HG02571 (cell line): ENCODE results near the gene ZNF558.
A peak's percentile ranks its signal among the peaks of the same experiment; 100 is the strongest.

ENCODE experiments used
- ATAC-seq: cut with Tn5 transposase; IDR thresholded peaks from one replicate; pipeline ENCODE4 v1.9.1; 2021; ENCODE audit warnings: mild to moderate bottlenecking, moderate library complexity; ENCODE audit not compliant: unreplicated experiment

ZNF558 gene

DNA sequence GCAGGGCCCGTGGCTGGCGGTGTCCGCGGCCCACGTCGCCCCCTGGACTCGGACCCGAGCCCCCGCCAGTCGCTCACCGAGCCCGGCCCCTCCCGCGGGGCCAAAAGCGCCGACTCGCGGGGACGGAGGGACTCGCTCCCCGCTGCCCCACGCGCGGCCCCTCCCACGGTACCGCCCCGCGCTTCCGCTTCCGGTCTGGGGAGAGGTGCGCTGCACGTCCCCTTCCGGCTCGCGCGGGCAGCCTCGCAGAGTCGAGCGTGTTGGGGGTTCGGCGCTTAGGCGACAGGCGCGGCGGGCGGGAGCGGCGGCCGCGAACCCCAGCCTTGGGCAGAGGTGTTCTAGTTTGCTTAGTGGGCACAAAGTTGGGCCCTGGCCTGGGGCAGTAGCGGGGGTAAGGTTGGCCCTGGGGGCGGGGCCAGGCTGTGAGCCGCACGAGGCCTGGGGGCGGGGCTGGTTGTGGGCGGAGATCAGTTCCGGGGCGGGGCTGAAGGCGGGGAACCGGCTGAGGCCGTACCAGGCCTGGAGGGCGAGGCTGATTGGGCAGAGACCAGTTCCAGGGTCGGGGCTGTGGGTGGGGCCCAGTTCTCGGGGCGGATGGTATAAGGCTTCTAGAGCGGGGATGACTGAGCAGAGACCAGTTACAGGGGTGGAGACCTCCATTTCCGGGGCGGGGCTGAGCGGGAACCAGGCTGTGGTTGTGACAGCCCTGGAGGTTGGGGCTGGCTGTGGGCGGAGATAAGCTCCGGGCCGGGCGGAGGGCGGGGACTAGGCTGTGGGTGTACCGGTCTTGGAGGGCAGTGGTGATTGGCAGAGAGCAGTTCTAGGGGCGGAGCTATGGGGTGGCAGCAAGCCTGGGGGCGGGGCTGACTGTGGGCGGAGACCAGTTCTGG, at the start of gene ZNF558, which contains the start of gene MBD3L1:
ZNF558 (minus strand) TSS at position 173 of the 890 bp plus-strand sequence. CDS start 9,645 bp downstream, outside the sequence.
MBD3L1 (plus strand) TSS at position 246 of the 890 bp plus-strand sequence. CDS start 10,302 bp downstream, outside the sequence.
- ATAC-seq = peak; percentile 83

DNA sequence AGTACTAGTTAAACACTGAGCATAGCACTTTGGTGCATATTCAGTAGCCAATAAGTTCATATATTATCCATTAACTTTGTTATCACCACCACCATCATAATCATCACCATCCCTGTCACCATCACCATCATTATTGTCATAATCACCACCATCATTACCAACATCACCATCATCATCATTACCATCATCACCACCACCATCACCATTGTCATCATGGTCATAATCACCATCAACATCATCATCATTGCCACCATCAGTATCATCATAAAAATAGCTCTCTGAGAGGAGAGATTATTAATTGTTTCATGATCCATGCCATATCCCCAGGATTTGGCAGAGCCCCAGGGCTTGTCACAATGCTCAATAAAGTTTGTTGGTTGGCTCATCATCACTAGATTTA, 49.4 kb upstream of the ZNF558 start:
- ATAC-seq = no peak

DNA sequence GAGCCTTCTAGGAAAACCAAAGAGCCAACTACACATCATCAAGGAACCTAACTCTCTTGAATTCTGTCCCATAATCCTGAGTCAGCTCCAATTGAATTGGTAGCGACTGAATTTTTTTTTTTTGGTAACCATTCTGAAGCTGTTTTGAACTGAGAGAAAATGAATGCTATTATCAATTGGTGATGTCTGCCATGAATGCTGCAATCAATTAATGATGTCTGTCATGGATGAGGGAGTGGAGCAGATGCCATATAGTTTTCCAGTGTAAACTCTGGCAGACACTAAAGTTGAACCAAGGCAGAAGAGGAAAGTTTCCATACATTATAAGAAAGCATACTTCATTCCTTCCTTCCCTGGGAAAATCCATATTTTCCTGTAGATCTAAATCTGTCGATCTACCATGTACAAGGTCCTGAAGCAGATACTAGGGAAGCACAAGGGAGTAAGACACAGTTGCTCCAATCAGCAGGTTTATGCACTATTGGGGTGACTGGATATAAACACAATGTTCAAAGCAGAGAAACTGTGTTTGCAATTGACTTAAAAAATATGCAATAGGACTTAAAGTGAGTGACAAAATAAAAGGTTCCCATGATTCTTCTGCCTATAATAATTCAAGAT, 48.9 kb upstream of the ZNF558 start:
- ATAC-seq = no peak

DNA sequence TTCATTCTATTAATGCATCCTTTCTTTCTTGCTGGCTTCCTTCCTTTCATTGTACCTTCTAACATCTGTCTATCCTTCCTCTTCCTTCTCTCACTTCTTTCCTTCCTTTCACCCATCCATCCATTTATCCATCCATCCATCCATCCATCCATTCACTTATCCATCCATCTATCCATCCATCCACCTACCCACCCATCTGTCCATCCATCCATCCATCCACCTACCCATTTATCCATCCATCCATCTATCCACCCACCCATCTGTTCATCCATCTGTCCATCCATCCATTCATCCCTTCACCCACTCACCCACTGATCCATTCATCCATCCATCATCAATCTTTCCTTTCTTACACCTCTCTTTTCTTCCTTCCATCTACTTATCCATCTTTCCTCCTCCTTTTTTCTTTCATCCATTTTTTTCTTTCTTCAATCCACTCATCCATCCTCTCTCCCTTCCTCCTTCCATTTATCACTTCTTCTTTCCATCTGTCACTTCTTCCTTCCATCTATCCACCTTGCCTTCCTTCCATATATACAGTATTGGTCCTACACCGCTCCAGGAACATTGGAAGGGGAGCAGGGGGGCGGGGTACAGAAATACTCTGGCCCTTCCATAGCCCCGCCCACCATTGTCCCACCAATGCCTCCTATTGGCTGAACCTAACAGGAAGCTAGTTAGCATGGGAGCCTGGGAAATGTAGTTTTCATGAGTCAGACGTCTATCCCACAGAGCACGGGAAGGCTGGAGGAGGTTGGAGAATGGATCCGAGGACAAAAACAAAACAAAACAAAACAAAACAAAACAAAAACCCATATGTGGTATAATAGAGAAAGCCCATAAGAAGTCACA, 46.0 kb upstream of the ZNF558 start:
- ATAC-seq = no peak

DNA sequence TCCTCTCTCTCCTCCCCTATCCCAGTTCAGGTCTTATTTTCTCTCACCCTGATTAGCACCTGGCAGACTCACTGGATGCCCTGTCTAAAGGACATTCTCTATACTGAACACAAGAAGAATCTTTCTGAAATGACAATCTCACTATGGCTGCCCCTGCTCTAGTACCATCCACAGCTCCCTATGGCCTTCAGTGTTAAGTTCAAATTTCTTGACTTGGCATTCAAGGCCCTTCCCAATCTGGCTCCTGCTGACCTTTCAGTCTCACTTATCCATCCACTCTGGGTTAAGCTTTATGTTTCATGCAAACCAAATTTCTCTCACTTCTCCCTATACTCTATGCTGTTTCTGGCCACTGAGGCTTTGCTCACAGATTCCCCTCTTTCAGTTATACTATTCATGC, 34.2 kb upstream of the ZNF558 start:
- no peak for ATAC-seq

DNA sequence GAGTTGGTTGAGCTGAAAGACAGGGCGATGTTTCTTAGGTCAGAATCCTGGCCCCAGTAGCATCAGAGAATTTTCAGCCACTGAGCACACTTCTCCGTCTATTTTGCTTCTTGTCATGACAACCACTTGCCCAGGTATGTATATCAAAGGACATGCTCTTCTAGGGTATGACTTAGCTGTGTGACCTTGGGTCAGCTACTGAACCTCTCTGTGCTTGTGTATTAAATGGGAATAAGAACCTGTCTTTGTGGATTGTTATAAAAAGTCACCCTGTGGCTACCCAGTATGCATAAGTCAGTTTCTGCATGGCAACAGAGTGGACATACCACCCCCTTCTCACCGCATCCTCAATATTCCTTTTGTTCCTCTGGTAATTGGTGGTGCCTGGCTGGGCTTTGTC, 26.2 kb upstream of the ZNF558 start:
- ATAC-seq = no peak

DNA sequence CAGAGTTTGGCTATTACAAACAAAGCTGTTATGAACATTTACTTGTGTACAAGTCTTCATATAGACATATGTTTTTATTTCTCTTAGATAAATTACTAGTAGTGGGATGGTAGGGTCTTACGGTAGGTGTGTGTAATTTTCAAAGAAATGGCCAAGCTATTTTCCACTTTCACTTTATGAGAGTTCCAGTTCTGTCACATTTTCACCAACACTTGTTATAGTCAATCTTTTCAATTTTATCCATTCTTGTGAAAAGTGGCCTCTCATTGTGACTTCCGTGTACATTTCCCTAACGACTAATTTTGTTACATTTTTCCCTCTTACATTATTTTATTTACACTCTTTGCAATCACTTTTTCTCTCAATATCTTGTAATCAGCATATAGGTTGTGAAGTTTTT, 18.4 kb upstream of the ZNF558 start:
- no peak for ATAC-seq

DNA sequence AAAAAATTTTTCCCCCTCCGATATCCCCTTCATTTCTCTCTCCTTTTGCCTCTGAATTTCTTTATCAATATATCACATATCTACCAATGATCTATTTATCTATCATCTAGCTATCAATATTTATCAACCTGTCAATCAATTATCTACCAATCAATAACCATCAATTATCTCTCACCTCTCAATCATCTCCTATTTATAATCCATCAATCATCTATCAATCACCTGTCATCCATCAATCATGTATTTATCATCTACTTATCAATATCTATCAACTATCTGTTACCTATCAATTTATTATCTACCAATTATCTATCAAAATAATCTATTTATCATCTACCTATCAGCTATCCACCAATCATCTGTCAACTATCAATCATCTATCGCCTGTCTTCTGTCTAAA, 17.1 kb upstream of the ZNF558 start:
- ATAC-seq = no peak

DNA sequence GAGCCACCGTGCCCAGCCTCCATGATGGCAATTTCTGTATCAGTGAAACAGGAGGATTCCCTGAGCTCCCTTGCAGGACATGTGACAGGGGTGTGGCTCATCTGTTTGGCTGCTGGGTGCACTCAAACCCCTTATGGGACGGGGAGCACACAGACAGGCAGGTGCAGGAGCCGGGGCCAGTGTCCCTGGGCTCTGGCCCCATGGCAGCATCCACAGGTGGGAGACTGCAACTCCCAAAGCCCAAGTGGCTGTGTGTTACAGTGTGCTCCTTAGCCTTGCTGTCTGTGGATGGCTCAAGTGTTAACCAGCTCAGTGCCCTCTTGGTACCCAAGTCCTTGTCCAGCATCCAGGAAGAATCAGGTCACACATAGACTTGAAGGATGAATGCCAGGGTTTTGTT, 14.7 kb upstream of the ZNF558 start:
- no peak for ATAC-seq

DNA sequence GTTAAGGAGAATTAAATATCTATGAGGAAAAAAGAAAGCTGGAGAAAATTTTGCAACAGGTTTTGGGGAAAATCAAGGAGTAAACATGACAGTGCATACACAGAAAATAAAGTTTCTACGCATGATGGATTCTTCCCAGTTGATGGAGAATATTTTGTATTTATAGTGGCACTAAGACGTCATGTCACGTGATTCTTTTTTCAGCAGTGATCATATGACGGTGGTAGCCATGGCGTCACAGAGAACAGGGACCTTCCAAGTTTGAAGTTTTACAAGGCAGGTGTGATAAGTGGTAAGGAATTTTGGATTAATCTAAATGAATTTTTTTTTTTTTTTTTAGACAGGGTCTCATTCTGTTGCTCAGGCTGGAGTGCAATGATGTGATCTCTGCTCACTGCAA, 8.6 kb upstream of the ZNF558 start:
- ATAC-seq = no peak

DNA sequence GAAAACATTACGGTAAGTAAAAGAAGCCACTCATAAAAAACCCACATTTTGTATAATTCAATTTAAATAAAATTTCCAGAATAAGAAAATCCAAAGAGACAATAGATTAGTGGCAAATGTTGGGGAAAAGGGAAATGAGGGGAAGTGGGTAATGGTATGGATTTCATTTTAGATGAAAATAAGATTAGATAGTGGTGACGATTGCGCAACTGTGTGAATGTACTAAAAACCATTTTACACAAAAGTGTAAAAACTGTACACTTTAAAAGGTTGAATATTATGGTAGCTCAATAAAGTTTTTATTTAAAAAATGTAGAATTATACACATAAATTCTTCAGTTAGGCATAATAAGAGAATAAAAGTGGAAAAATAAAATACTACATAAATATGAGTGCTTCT, 3.8 kb upstream of the ZNF558 start:
- ATAC-seq = no peak

DNA sequence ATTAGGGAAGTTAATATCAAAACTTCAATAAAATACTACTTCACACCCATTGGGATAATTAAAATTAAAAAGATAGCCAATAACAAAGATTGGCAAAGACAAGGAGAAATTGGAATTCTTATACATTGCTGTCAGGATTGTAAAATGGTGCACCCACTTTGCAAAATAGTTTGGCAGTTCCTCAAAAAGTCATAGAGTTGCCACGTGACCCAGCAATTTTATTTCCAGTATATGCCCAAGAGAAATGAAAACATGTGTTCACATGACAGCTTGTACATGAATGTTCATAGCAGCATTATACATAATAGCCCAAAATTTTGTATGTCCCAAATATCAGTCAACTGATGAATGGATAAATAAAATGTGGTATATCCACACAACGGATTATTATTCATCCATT, 3.3 kb upstream of the ZNF558 start:
- ATAC-seq = no peak

DNA sequence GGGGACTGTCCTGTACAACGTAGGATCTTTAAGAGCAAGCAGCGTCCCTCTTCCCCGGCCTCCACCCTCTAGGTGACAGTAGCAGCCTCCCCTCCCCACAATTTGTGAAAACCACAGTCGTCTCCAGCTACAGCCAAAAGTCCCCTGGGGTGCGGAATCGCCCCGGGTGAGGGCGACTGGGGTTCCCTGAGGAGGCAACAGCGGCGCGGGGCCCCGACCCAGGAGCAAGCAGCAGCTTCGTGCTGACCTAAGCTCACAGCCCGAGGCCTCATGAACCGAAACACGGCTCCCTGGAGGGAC, 322 bp downstream of the ZNF558 start:
- ATAC-seq = peak; percentile 13

DNA sequence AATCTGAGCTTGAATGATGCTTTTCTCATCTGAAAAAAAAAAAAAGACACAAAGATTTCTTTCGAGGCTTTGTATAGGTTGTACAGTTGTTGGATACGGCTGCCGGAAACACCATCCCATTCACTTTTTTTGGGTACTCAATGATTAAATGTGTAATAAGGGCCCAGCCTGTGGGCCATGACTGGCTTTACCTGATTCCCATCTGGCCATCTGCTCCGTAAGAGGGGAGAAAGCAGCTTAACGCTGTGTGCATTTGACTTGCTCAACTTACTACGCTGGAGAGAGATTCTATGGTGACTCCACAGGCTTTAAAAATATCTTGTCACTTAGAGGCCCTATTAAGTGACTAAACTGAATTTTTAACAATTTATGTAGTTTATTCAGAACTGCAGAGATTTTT, 731 bp downstream of the ZNF558 start:
- ATAC-seq = no peak

DNA sequence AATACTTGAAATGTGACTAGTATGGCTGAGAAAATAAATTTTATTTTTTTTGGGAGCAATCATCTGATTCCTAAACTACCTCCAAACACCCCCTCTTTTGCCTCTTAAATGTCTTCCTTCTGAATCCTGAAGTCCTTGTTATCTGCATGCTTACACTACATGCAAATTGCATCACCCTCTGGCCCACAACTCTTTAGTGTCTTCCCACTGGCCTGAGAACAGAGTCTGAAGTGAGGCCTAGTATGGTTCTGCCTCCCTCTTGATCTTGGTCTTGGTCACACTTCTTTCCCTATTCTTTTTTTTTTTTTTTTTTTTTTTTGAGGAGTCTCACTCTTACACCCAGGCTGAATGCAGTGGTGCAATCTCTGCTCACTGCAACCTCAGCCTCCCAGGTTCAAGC, 4.8 kb downstream of the ZNF558 start:
- no peak for ATAC-seq

DNA sequence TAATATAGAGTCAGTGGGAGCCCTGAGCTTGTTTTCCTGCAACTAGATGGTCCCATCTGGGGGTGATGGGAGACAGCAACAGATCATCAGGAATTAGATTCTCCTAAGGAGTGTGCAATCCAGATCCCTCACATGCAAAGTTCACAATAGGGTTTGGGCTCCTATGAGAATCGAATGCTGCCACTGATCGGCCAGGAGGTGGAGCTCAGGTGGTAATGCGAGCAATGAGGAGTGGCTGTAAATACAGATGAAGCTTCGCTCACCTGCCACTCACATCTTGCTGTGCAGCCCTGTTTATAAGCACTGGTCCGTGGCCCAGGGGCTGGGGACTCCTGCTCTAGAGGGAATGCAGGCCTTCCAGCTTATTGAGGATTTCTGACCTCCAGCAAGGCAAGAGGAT, 5.7 kb downstream of the ZNF558 start:
- no peak for ATAC-seq

DNA sequence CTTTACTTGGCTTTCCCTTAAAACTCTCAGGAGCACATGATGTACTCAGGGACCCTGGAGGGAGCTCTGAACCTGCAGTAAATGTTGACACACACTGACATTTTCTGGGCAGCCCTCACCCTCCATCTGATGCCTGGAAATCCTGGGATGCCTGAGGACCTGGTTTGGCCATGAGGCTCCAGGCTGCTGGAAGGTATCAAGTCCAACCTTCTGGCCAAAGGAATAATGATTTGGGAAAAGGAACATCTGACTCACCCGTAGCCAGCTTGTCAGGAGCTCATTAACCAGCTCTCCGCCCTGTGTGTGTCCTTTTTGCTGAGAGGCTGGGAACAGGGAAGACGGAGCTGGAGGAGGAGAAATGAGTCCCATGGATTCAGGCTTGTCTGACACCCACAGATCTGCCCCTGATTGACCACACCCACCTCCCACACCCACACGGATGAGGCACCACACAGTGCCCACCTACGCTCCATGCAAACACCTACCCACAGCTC, 10.3 kb downstream of the ZNF558 start:
- no peak for ATAC-seq

DNA sequence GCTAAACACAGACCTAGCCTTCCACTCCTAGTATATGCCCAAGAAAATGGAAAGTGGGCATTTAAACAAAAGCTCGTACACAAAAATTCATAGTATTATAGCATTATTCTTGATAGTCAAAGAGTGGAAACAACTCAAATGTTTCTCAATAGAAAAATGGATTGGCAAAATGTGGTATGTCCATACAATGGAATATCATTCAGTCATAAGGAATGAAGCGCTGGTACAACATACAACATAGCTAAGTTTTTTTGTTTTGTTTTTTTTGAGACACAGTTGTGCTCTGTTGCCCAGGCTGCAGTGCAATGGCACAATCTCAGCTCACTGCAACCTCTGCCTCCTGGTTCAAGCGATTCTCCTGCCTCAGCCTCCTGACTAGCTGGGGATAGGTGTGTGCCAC, 11.9 kb downstream of the ZNF558 start:
- no peak for ATAC-seq

DNA sequence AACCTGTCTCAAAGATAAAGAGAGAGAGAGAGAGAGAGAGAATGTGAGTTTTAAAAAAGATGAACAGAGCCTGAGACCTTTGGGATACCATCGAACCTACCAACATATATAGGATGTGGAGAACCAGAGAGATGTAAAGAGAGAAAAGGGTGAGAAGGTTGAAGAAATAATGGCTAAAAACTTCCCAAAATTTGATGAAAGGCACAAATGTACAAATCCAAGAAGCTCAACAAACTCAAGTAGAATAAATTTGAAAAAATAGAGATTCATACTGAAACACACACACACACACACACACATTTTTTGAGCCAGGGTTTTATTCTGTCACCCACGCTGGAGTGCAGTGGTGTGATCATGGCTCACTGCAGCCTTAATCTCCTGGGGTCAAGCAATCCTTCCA, 16.3 kb downstream of the ZNF558 start:
- no peak for ATAC-seq

DNA sequence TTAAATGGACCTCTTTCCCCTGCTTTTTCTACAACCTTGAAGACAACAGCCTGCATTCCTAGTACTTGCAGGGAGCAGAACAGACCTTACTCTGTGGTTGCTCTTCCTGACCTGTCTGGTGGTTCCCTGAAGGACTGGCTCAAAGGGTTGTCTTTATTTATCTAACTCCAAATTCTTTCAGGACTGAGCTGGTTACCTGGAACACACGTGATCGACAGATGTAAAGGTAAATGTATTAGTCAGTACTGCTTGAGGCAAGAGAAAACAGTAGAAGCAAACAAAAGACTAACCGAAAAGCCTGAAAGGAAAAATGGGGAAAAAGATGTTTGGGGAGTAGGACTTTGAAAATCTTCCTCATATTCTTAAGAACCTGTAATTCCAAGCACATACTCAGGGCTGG, 17.9 kb downstream of the ZNF558 start:
- no peak for ATAC-seq
